Keratinocyte (primary cell): ENCODE results near the gene RGL4. TPM values are rescaled to one million over a fixed set of nuclear protein-coding genes. Genes with fewer than 3 reads are reported as not detected.

Experiments used
- DNase-seq: peaks from one replicate; pipeline ENCODE4 v3.0.0-alpha.2; 2011; ENCODE audit warnings: low read depth, missing footprints, low spot score
- FAIRE-seq: peaks from 2 replicates; lab custom pipeline; 2011; peaks lifted over from hg19 to GRCh38; lab: Jason Lieb, UNC
- H2AFZ ChIP-seq: 2 replicates; pipeline ENCODE4 v1.6.0; 2012; ENCODE audit warnings: low read length, control low read depth, inconsistent platforms; ENCODE audit not compliant: control insufficient read depth
- H3K27ac ChIP-seq: 2 replicates; pipeline ENCODE4 v1.5.1; 2011; ENCODE audit warnings: low read length; ENCODE audit not compliant: control insufficient read depth, insufficient read depth
- H3K27me3 ChIP-seq: 3 replicates; pipeline ENCODE4 v1.6.0; 2011; ENCODE audit warnings: low read length; ENCODE audit not compliant: control insufficient read depth, insufficient read depth; ENCODE audit errors: extremely low read depth
- H3K36me3 ChIP-seq, 2 experiments: 2 replicates in 1 of 2; 3 replicates in 1 of 2; pipeline ENCODE4 v1.5.1; 2011; ENCODE audit warnings: low read length in 2 of 2, mild to moderate bottlenecking in 1 of 2; ENCODE audit not compliant: control insufficient read depth in 2 of 2, insufficient read depth in 2 of 2; ENCODE audit errors: extremely low read depth in 1 of 2
- H3K4me1 ChIP-seq: 3 replicates; pipeline ENCODE4 v1.5.1; 2011; ENCODE audit warnings: low read length; ENCODE audit not compliant: control insufficient read depth, insufficient read depth; ENCODE audit errors: extremely low read depth
- H3K4me2 ChIP-seq: 3 replicates; pipeline ENCODE4 v1.6.0; 2011; ENCODE audit warnings: low read depth, low read length; ENCODE audit not compliant: control insufficient read depth, insufficient read depth; ENCODE audit errors: extremely low read depth
- H3K4me3 ChIP-seq, 3 experiments: fragments of 200-600 bp in 1 of 3; sonication (generic) in 1 of 3; 2 replicates in 2 of 3; 3 replicates in 1 of 3; pipeline ENCODE4 v1.5.1; 2011 to 2016; ENCODE audit warnings: low read length in 3 of 3, mild to moderate bottlenecking in 3 of 3, control low read depth in 2 of 3, inconsistent platforms in 1 of 3, low read depth in 1 of 3, mixed read lengths in 1 of 3, mixed run types in 1 of 3, moderate library complexity in 1 of 3; ENCODE audit not compliant: control insufficient read depth in 2 of 3, insufficient read depth in 2 of 3; ENCODE audit errors: extremely low read depth in 1 of 3
- H3K79me2 ChIP-seq: 2 replicates; pipeline ENCODE4 v1.6.0; 2012; ENCODE audit warnings: low read length; ENCODE audit not compliant: control insufficient read depth, insufficient read depth
- H3K9ac ChIP-seq: 3 replicates; pipeline ENCODE4 v1.6.0; 2011; ENCODE audit warnings: low read length; ENCODE audit not compliant: control insufficient read depth, insufficient read depth; ENCODE audit errors: extremely low read depth
- H3K9me1 ChIP-seq: 3 replicates; pipeline ENCODE4 v1.6.0; 2011; ENCODE audit warnings: low read length; ENCODE audit not compliant: control insufficient read depth, insufficient read depth; ENCODE audit errors: extremely low read depth
- H3K9me3 ChIP-seq: 2 replicates; pipeline ENCODE4 v1.5.1; 2012; ENCODE audit warnings: low read depth, low read length; ENCODE audit not compliant: control insufficient read depth
- H4K20me1 ChIP-seq: 3 replicates; pipeline ENCODE4 v1.6.0; 2011; ENCODE audit warnings: low read length; ENCODE audit not compliant: control insufficient read depth, insufficient read depth; ENCODE audit errors: extremely low read depth
- EZH2 ChIP-seq: IDR thresholded peaks from one replicate; pipeline ENCODE4 v1.6.1; 2012; ENCODE audit warnings: inconsistent platforms, mild to moderate bottlenecking, low read length, moderate library complexity
- dilution Hi-C: fragments of 300-500 bp; cut with MboI; formaldehyde crosslinking; loops from one replicate; pipeline ENCODE4 v1.7.0; 2020; ENCODE audit warnings: low sequenced_read_pairs; ENCODE audit not compliant: extremely low pct_ligation_motif_present
- polyA plus RNA-seq, 5 experiments: library from polyadenylated mRNA; depleted of rRNA in 3 of 5; stranded (reverse) in 3 of 5; stranded (forward) in 1 of 5; unstranded in 1 of 5; fragments of >200 nt; gene quantifications; 1 replicate in 1 of 5; 2 replicates in 3 of 5; 3 replicates in 1 of 5; pipeline versions ENCODE4 v1.2.1 to v1.2.3, GENCODE V29; 2011 to 2012; ENCODE audit warnings: missing spikeins in 2 of 5, low read depth in 1 of 5, low replicate concordance in 1 of 5
- TF ChIP-seq, protein P1 (sequence below), 3 experiments: IDR thresholded peaks in 1 of 3; conservative IDR thresholded peaks in 1 of 3; optimal IDR thresholded peaks in 1 of 3; 2 replicates in 2 of 3; 3 replicates in 1 of 3; pipeline versions ENCODE3 to v1.5.1; 2011; ENCODE audit warnings: low read length in 3 of 3, mild to moderate bottlenecking in 3 of 3, moderate library complexity in 2 of 3, control low read depth in 1 of 3, inconsistent platforms in 1 of 3; ENCODE audit not compliant: insufficient read depth in 2 of 3; ENCODE audit errors: extremely low read depth in 1 of 3

The RGL4 gene
- polyA plus RNA-seq, 1 donor (not counting 4 experiments of a cell fraction or from before 2014, with no cell fraction given), result not detected

DNA sequence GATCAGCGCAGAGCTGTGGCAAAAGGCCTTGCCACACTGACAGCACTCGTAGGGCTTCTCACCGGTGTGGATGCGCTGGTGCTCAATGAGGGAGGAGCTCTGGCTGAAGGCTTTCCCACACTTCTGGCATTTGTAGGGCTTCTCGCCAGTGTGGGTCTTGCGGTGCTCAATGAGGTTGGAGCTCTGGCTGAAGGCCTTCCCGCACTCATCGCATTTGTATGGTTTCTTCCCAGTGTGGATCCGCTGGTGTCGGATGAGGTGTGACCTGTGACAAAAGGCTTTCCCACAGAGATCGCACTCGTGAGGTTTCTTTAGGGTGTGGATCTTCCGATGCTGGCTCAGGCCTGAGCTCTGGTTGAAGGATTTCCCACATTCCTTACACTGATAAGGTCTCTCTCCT lies 53.2 kb downstream of the RGL4 start:
- FAIRE-seq, result no peak
- no peak overlapping the region for H3K4me3 ChIP-seq
- no peak overlapping the region for H3K27ac ChIP-seq
- H3K4me1 ChIP-seq, result no peaks in the 10 kb centered on the region
- H3K79me2 ChIP-seq, result no peaks in the 10 kb centered on the region
- no peak overlapping the region for H3K4me2 ChIP-seq
- no peaks in the 10 kb centered on the region for H4K20me1 ChIP-seq
- no peak overlapping the region for H2AFZ ChIP-seq
- peaks cover 11 to 17% of the 10 kb centered on the region in 2 experiments for H3K36me3 ChIP-seq
- no peak for DNase-seq
- no peak overlapping the region for H3K9ac ChIP-seq
- no peaks in the 10 kb centered on the region for H3K27me3 ChIP-seq
- TF ChIP-seq, protein P1, sequence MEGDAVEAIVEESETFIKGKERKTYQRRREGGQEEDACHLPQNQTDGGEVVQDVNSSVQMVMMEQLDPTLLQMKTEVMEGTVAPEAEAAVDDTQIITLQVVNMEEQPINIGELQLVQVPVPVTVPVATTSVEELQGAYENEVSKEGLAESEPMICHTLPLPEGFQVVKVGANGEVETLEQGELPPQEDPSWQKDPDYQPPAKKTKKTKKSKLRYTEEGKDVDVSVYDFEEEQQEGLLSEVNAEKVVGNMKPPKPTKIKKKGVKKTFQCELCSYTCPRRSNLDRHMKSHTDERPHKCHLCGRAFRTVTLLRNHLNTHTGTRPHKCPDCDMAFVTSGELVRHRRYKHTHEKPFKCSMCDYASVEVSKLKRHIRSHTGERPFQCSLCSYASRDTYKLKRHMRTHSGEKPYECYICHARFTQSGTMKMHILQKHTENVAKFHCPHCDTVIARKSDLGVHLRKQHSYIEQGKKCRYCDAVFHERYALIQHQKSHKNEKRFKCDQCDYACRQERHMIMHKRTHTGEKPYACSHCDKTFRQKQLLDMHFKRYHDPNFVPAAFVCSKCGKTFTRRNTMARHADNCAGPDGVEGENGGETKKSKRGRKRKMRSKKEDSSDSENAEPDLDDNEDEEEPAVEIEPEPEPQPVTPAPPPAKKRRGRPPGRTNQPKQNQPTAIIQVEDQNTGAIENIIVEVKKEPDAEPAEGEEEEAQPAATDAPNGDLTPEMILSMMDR (optimal IDR thresholded peaks at IDR 0.05 in 1 of 3, IDR thresholded peaks at IDR 0.05 in 1 of 3, conservative IDR thresholded peaks at IDR 0.05 in 1 of 3; ENCODE audit: extremely low read depth in 1 of 3, insufficient read depth in 2 of 3, low read length in 3 of 3), result no peak
- no peak for TF ChIP-seq EZH2
- dilution Hi-C loops, result no loop called here
- H3K9me3 ChIP-seq, result no peaks in the 10 kb centered on the region
- no peaks in the 10 kb centered on the region for H3K9me1 ChIP-seq

DNA sequence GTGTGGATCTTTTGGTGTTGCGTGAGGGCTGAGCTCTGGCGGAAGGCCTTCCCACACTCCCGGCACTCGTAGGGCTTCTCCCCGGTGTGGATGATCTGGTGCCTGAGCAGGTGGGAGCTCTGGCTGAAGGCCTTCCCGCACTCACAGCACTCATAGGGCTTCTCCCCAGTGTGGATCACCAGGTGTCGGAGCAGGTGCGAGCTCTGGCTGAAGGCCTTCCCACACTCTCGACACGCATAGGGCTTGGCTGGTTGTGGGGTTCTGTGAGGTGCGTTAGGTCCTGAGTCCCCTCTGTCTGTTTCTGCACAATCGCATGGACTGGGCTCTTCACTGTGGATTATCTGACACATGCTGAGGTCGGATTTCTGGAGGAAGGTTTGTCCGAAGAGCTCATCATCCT lies 53.7 kb downstream of the RGL4 start:
- Histone ChIP-seq H3K27me3 (no peaks in the 10 kb centered on the region), H3K27ac (no peak overlapping the region), H4K20me1 (no peaks in the 10 kb centered on the region), H2AFZ (no peak overlapping the region), H3K4me1 (no peaks in the 10 kb centered on the region), H3K36me3 (peaks cover 11 to 17% of the 10 kb centered on the region in 2 experiments), H3K4me2 (no peak overlapping the region), H3K4me3 (no peak overlapping the region), H3K9me3 (no peaks in the 10 kb centered on the region), H3K9ac (no peak overlapping the region), H3K79me2 (no peaks in the 10 kb centered on the region), H3K9me1 (no peaks in the 10 kb centered on the region)
- dilution Hi-C loops, result no loop called here
- DNase-seq (no peak), FAIRE-seq (no peak)
- TF ChIP-seq EZH2, result no peak
- TF ChIP-seq, protein P1 (optimal IDR thresholded peaks at IDR 0.05 in 1 of 3, IDR thresholded peaks at IDR 0.05 in 1 of 3, conservative IDR thresholded peaks at IDR 0.05 in 1 of 3; ENCODE audit: extremely low read depth in 1 of 3, insufficient read depth in 2 of 3, low read length in 3 of 3), result no peak
